Uterus (tissue), 4 donors: ENCODE data around the gene CABCOCO1. TPM values are rescaled to one million over a fixed set of nuclear protein-coding genes. Genes with fewer than 3 reads are reported as not detected.

Source experiments
- DNase-seq, 2 donors: peaks; one replicate each; pipeline ENCODE4 v3.0.0-alpha.2; 2019 to 2020
- H3K27ac ChIP-seq, 2 donors: fragments of 200-600 bp; sonication (generic); 1 replicate in 1 of 2; 2 replicates in 1 of 2; pipeline ENCODE4 v1.5.1; 2016 to 2018
- H3K27me3 ChIP-seq, 2 donors: fragments of 200-600 bp; sonication (generic); one replicate each; pipeline ENCODE4 v1.5.1; 2018 to 2019; ENCODE audit warnings: control low read depth in 1 of 2
- H3K36me3 ChIP-seq, 2 donors: fragments of 200-600 bp; sonication (generic); one replicate each; pipeline ENCODE4 v1.5.1; 2019; ENCODE audit warnings: control low read depth in 1 of 2
- H3K4me1 ChIP-seq, 2 donors: fragments of 200-600 bp; sonication (generic); one replicate each; pipeline ENCODE4 v1.5.1; 2018 to 2019; ENCODE audit warnings: control low read depth in 1 of 2
- H3K4me3 ChIP-seq, 2 donors: fragments of 200-600 bp; sonication (generic); 1 replicate in 1 of 2; 2 replicates in 1 of 2; pipeline ENCODE4 v1.5.1; 2018 to 2019; ENCODE audit warnings: mild to moderate bottlenecking in 1 of 2
- H3K9me3 ChIP-seq, 2 donors: fragments of 200-600 bp; sonication (generic); one replicate each; pipeline ENCODE4 v1.5.1; 2019; ENCODE audit warnings: control low read depth in 1 of 2
- CTCF ChIP-seq, 4 experiments: fragments of 200-600 bp in 2 of 4; fragments of 450-650 bp in 2 of 4; sonication (generic) in 2 of 4; IDR thresholded peaks; one replicate each; pipeline ENCODE4 v1.5.1; 2016 to 2019; ENCODE audit warnings: antibody characterized with exemption in 4 of 4, mild to moderate bottlenecking in 2 of 4, moderate library complexity in 1 of 4
- POLR2A ChIP-seq, 2 donors: fragments of 450-650 bp; IDR thresholded peaks; one replicate each; pipeline ENCODE4 v1.6.1; 2016; ENCODE audit warnings: antibody characterized with exemption in 2 of 2, mild to moderate bottlenecking in 1 of 2, moderate library complexity in 1 of 2
- intact Hi-C: fragments of 100-400 bp; cut with DNase I; formaldehyde crosslinking; loops from one replicate; pipeline ENCODE4 v1.15.1; 2023; ENCODE audit warnings: low total_unique reads
- total RNA-seq, 4 donors: library from RNA; depleted of rRNA in 3 of 4; stranded (reverse); fragments of >200 nt in 3 of 4; gene quantifications; one replicate each; pipeline versions ENCODE4 v1.1.0 to v1.2.4, GENCODE V29; 2014 to 2023
- donor health status: DM: yes; HTN: yes; CAD: no.

The CABCOCO1 gene
- total RNA-seq, 4 donors from 2014 or later: 1.9 to 6.7 TPM; not detected in 2

- TF ChIP-seq CTCF (IDR thresholded peaks at IDR 0.05) (no peak), POLR2A (IDR thresholded peaks at IDR 0.05) (no peak)
- Histone ChIP-seq H3K36me3 (no peaks in the 10 kb centered on the region), H3K4me1 (no peaks in the 10 kb centered on the region), H3K27me3 (no peaks in the 10 kb centered on the region), H3K9me3 (no peaks in the 10 kb centered on the region), H3K27ac (no peak overlapping the region), H3K4me3 (no peak overlapping the region)
- intact Hi-C loops: no loop called here
- DNase-seq: no peak
These were observed 29.1 kb upstream of the CABCOCO1 start for GRCh38 chr10:61633665-61634064.

GRCh38 chr10:61634746-61635145, 28.0 kb upstream of the CABCOCO1 start:
- intact Hi-C loops: no loop called here
- DNase-seq: no peak
- Histone ChIP-seq H3K36me3 (no peaks in the 10 kb centered on the region), H3K9me3 (no peaks in the 10 kb centered on the region), H3K4me1 (no peaks in the 10 kb centered on the region), H3K27ac (no peak overlapping the region), H3K27me3 (no peaks in the 10 kb centered on the region), H3K4me3 (no peak overlapping the region)
- TF ChIP-seq POLR2A (IDR thresholded peaks at IDR 0.05): no peak
- no peak for TF ChIP-seq CTCF (IDR thresholded peaks at IDR 0.05)

- TF ChIP-seq POLR2A (IDR thresholded peaks at IDR 0.05) (no peak), CTCF (IDR thresholded peaks at IDR 0.05) (no peak)
- H3K9me3 ChIP-seq: no peaks in the 10 kb centered on the region
- no peaks in the 10 kb centered on the region for H3K36me3 ChIP-seq
- H3K4me1 ChIP-seq: no peaks in the 10 kb centered on the region
- no peak for DNase-seq
- no peaks in the 10 kb centered on the region for H3K27me3 ChIP-seq
- peak overlapping the region in 1 of 2 donors; percentile 27 for H3K27ac ChIP-seq
- intact Hi-C loops: no loop called here
- H3K4me3 ChIP-seq: no peak overlapping the region
These were observed 27.3 kb upstream of the CABCOCO1 start for GRCh38 chr10:61635471-61635870.

GRCh38 chr10:61635932-61636331, 26.8 kb upstream of the CABCOCO1 start:
- no peaks in the 10 kb centered on the region for H3K36me3 ChIP-seq
- no peaks in the 10 kb centered on the region for H3K4me1 ChIP-seq
- DNase-seq: no peak
- no peak overlapping the region for H3K4me3 ChIP-seq
- H3K9me3 ChIP-seq: no peaks in the 10 kb centered on the region
- no peaks in the 10 kb centered on the region for H3K27me3 ChIP-seq
- TF ChIP-seq POLR2A (IDR thresholded peaks at IDR 0.05) (no peak), CTCF (IDR thresholded peaks at IDR 0.05) (no peak)
- intact Hi-C loops: no loop called here
- H3K27ac ChIP-seq: peak overlapping the region in 1 of 2 donors; percentile 27

- H3K4me1 ChIP-seq: no peaks in the 10 kb centered on the region
- H3K36me3 ChIP-seq: no peaks in the 10 kb centered on the region
- no peak overlapping the region for H3K4me3 ChIP-seq
- TF ChIP-seq POLR2A (IDR thresholded peaks at IDR 0.05): no peak
- no peak for TF ChIP-seq CTCF (IDR thresholded peaks at IDR 0.05)
- H3K27me3 ChIP-seq: no peaks in the 10 kb centered on the region
- H3K9me3 ChIP-seq: no peaks in the 10 kb centered on the region
- no peak overlapping the region for H3K27ac ChIP-seq
- intact Hi-C loops: no loop called here
- no peak for DNase-seq
These were observed 22.8 kb upstream of the CABCOCO1 start for GRCh38 chr10:61639952-61640351.
